ENCODE measurements around the gene MC1R. TPM values are rescaled to one million over a fixed set of nuclear protein-coding genes. Genes with fewer than 3 reads are reported as not detected.

Gene MC1R
- total RNA-seq, 1 donor from 2014 or later, result 9.2 TPM

DNA sequence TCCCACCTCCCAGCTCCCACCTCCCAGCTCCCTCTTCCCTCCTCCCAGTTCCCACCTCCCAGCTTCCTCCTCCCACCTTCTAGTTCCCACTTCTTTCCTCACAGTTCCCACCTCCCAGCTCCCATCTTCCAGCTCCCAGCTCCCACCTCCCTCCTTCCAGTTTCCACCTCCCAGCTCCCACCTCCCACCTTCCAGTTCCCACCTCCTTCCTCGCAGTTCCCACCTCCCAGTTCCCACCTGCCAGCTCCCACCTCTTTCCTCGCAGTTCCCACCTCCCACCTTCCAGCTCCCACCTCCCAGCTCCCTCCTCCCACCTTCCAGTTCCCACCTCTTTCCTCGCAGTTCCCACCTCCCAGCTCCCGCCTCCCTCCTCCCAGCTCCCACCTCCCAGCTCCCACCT lies 10.4 kb upstream of the MC1R start:
- no peak for TF ChIP-seq EZH2 (IDR thresholded peaks at IDR 0.05; ENCODE audit: insufficient read depth, low read length)
- TF ChIP-seq, protein P1, sequence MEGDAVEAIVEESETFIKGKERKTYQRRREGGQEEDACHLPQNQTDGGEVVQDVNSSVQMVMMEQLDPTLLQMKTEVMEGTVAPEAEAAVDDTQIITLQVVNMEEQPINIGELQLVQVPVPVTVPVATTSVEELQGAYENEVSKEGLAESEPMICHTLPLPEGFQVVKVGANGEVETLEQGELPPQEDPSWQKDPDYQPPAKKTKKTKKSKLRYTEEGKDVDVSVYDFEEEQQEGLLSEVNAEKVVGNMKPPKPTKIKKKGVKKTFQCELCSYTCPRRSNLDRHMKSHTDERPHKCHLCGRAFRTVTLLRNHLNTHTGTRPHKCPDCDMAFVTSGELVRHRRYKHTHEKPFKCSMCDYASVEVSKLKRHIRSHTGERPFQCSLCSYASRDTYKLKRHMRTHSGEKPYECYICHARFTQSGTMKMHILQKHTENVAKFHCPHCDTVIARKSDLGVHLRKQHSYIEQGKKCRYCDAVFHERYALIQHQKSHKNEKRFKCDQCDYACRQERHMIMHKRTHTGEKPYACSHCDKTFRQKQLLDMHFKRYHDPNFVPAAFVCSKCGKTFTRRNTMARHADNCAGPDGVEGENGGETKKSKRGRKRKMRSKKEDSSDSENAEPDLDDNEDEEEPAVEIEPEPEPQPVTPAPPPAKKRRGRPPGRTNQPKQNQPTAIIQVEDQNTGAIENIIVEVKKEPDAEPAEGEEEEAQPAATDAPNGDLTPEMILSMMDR (IDR thresholded peaks at IDR 0.05; ENCODE audit: insufficient read depth, low read depth, low read length), result no peak
- no peak for FAIRE-seq
- H3K27ac ChIP-seq (ENCODE audit: low read depth, low read length), result no peak overlapping the region
- H3K4me3 Mint-ChIP-seq (ENCODE audit: unreplicated experiment), result no peak overlapping the region
- H3K4me3 ChIP-seq (ENCODE audit: insufficient read depth, low read depth, low read length), result no peak overlapping the region
- peaks cover 16% of the 10 kb centered on the region for H3K36me3 ChIP-seq (ENCODE audit: insufficient read depth, low read length)
- DNase-seq (ENCODE audit: low read depth), result no peak
- peaks cover 2% of the 10 kb centered on the region for H3K4me1 Mint-ChIP-seq (ENCODE audit: low read depth, unreplicated experiment)
- H4K20me1 ChIP-seq (ENCODE audit: insufficient read depth, low read length), result peaks cover 53% of the 10 kb centered on the region
- H3K79me2 ChIP-seq (ENCODE audit: insufficient read depth, low read length), result no peaks in the 10 kb centered on the region
- no peak overlapping the region for H3K27ac Mint-ChIP-seq (ENCODE audit: unreplicated experiment)
- H3K27me3 ChIP-seq (ENCODE audit: insufficient read depth, low read length), result no peaks in the 10 kb centered on the region
- H3K9me3 ChIP-seq (ENCODE audit: insufficient read depth, low read depth, low read length), result peaks cover 3% of the 10 kb centered on the region
- no peak overlapping the region for H2AFZ ChIP-seq (ENCODE audit: low read depth, low read length)
- H3K27me3 Mint-ChIP-seq (ENCODE audit: low read depth, unreplicated experiment), result no peaks in the 10 kb centered on the region
- H3K4me1 ChIP-seq (ENCODE audit: insufficient read depth, low read length), result peaks cover 12% of the 10 kb centered on the region
- H3K9ac ChIP-seq (ENCODE audit: low read length), result no peak overlapping the region
- H3K36me3 Mint-ChIP-seq (ENCODE audit: low read depth, unreplicated experiment), result peaks cover 19% of the 10 kb centered on the region
- no peaks in the 10 kb centered on the region for H3K9me3 Mint-ChIP-seq (ENCODE audit: unreplicated experiment)
- no peak overlapping the region for H3K4me2 ChIP-seq (ENCODE audit: low read length)

DNA sequence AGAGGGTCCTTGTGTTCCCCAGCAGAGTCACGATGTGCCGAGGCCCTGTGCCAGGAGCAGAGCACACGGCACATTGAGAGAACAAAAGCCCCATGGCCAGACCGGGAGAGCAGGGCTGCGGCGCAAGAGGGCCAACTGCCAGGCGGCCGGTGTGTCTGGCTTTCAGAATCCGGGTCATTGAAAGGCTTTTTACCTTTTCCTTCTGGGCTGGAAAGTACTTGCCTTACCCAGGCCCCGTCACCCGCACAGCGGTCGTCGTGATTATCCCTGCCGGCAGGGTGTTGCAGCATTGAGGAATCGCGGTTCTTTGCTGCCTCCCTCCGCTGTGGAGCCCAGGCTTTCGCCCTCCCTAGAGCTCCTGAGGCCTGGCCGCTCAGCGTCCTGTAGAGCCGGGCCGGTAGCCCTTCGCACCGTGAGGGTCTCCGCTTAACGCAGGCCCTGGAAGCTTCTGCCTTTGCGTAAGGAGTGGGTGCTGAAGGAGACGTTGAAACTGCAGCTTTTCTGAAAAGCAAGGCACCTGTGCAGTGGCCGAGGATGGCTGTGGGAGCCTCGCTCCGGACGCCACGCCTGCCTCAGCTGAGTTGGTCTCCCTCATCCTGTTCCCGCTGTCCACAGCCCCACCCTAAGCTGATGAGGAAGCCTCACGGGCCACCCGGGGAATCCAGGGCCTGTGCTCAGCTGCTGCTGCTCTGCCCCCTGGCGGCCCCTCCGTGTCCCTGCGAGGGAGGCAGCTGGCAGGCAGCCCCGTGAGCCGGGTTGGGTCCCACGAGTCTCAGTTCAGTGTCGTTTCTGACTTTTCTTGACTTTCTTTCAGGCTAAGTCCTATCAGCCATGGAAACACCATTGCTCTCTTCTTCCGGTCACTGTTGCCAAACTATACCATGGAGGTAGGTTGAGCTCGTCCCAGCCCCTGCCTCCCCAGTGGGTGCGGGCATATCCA lies 8.6 kb upstream of the MC1R start:
- peak overlapping the region; percentile 32 for H3K4me2 ChIP-seq (ENCODE audit: low read length)
- H3K9me3 Mint-ChIP-seq (ENCODE audit: unreplicated experiment), result no peaks in the 10 kb centered on the region
- peaks cover 12% of the 10 kb centered on the region for H3K4me1 ChIP-seq (ENCODE audit: insufficient read depth, low read length)
- H3K27me3 Mint-ChIP-seq (ENCODE audit: low read depth, unreplicated experiment), result no peaks in the 10 kb centered on the region
- H2AFZ ChIP-seq (ENCODE audit: low read depth, low read length), result no peak overlapping the region
- H3K27me3 ChIP-seq (ENCODE audit: insufficient read depth, low read length), result no peaks in the 10 kb centered on the region
- H3K4me3 ChIP-seq (ENCODE audit: insufficient read depth, low read depth, low read length), result no peak overlapping the region
- no peak overlapping the region for H3K4me3 Mint-ChIP-seq (ENCODE audit: unreplicated experiment)
- H3K9ac ChIP-seq (ENCODE audit: low read length), result no peak overlapping the region
- no peak for FAIRE-seq
- peaks cover 3% of the 10 kb centered on the region for H3K9me3 ChIP-seq (ENCODE audit: insufficient read depth, low read depth, low read length)
- peaks cover 12% of the 10 kb centered on the region for H3K36me3 ChIP-seq (ENCODE audit: insufficient read depth, low read length)
- H3K4me1 Mint-ChIP-seq (ENCODE audit: low read depth, unreplicated experiment), result peaks cover 2% of the 10 kb centered on the region
- TF ChIP-seq, protein P1 (IDR thresholded peaks at IDR 0.05; ENCODE audit: insufficient read depth, low read depth, low read length), result peak; percentile 82
- no peak for TF ChIP-seq EZH2 (IDR thresholded peaks at IDR 0.05; ENCODE audit: insufficient read depth, low read length)
- peak overlapping the region; percentile 41 for H3K27ac Mint-ChIP-seq (ENCODE audit: unreplicated experiment)
- no peaks in the 10 kb centered on the region for H3K79me2 ChIP-seq (ENCODE audit: insufficient read depth, low read length)
- H3K36me3 Mint-ChIP-seq (ENCODE audit: low read depth, unreplicated experiment), result peaks cover 21% of the 10 kb centered on the region
- peaks cover 60% of the 10 kb centered on the region for H4K20me1 ChIP-seq (ENCODE audit: insufficient read depth, low read length)
- DNase-seq (ENCODE audit: low read depth), result peak; percentile 60
- H3K27ac ChIP-seq (ENCODE audit: low read depth, low read length), result no peak overlapping the region
